H1 (cell line): ENCODE data around the gene NLRP1. TPM values are rescaled to one million over a fixed set of nuclear protein-coding genes. Genes with fewer than 3 reads are reported as not detected.

ENCODE experiments used
- CTCF ChIA-PET: fragments of 300-600 bp; sonication (Branson Sonifier 250); formaldehyde crosslinking; loops from one replicate; lab custom pipeline; 2021; ENCODE audit not compliant: partially characterized antibody; lab: Charles Lee
- POLR2A ChIA-PET: fragments of 300-600 bp; sonication (Branson Sonifier 250); formaldehyde crosslinking; loops from one replicate; lab custom pipeline; 2021; ENCODE audit warnings: inconsistent platforms; ENCODE audit not compliant: partially characterized antibody; lab: Charles Lee
- DNase-seq, 2 experiments: peaks; one replicate each; pipeline versions ENCODE4 v3.0.0 to v3.0.0-alpha.2; 2010 to 2022; ENCODE audit warnings: low spot score in 2 of 2, low read depth in 1 of 2, mixed read lengths in 1 of 2
- FAIRE-seq: peaks from 2 replicates; lab custom pipeline; 2011; peaks lifted over from hg19 to GRCh38; lab: Jason Lieb, UNC
- H2AFZ ChIP-seq: 2 replicates; pipeline ENCODE4 v1.8.1; 2012; ENCODE audit warnings: low read length, inconsistent platforms
- H2AK5ac ChIP-seq: 2 replicates; pipeline ENCODE4 v1.6.1; 2013; ENCODE audit warnings: low read depth, low read length
- H2BK120ac ChIP-seq: replicated peaks from 2 replicates; pipeline ENCODE3; 2013; ENCODE audit warnings: low read depth, low read length, inconsistent platforms
- H2BK12ac ChIP-seq: 2 replicates; pipeline ENCODE4 v1.6.1; 2013; ENCODE audit warnings: low read depth, low read length
- H2BK15ac ChIP-seq: 2 replicates; pipeline ENCODE4 v1.6.1; 2013; ENCODE audit warnings: low read length
- H2BK20ac ChIP-seq: 2 replicates; pipeline ENCODE4 v1.6.1; 2013; ENCODE audit warnings: low read length
- H2BK5ac ChIP-seq: 2 replicates; pipeline ENCODE4 v1.6.1; 2013; ENCODE audit warnings: low read depth, low read length
- H3K14ac ChIP-seq: 2 replicates; pipeline ENCODE4 v1.6.1; 2013; ENCODE audit warnings: inconsistent platforms; ENCODE audit not compliant: insufficient read length
- H3K18ac ChIP-seq: 2 replicates; pipeline ENCODE4 v1.6.1; 2013; ENCODE audit warnings: low read length; ENCODE audit errors: extremely low read depth
- H3K23ac ChIP-seq: 2 replicates; pipeline ENCODE4 v1.6.1; 2013; ENCODE audit warnings: inconsistent platforms; ENCODE audit not compliant: insufficient read length
- H3K23me2 ChIP-seq: 2 replicates; pipeline ENCODE4 v1.6.1; 2013; ENCODE audit warnings: low read depth, low read length
- H3K27ac ChIP-seq: 2 replicates; pipeline ENCODE4 v1.6.1; 2011; ENCODE audit warnings: low read depth, low read length, inconsistent platforms
- H3K27me3 ChIP-seq, 4 experiments: replicated peaks in 1 of 4; 1 replicate in 1 of 4; 2 replicates in 3 of 4; pipeline versions ENCODE4 v1.6.1 to v1.8.1; 2011 to 2013; ENCODE audit warnings: low read length in 3 of 4, mild to moderate bottlenecking in 3 of 4, inconsistent platforms in 2 of 4, mixed read lengths in 2 of 4, moderate library complexity in 1 of 4; ENCODE audit not compliant: control insufficient read depth in 3 of 4, insufficient read depth in 3 of 4; ENCODE audit errors: extremely low read depth in 1 of 4
- H3K36me3 ChIP-seq, 4 experiments: 2 replicates each; pipeline versions ENCODE4 v1.6.1 to v1.8.1; 2011 to 2013; ENCODE audit warnings: mild to moderate bottlenecking in 4 of 4, low read length in 3 of 4, moderate library complexity in 2 of 4, control low read depth in 1 of 4, inconsistent platforms in 1 of 4; ENCODE audit not compliant: insufficient read depth in 4 of 4, control insufficient read depth in 2 of 4
- H3K4ac ChIP-seq: replicated peaks from 2 replicates; pipeline ENCODE3; 2013; ENCODE audit warnings: low read length, low read depth, mixed read lengths, inconsistent platforms; ENCODE audit not compliant: insufficient read length
- H3K4me1 ChIP-seq, 4 experiments: replicated peaks in 1 of 4; 1 replicate in 1 of 4; 2 replicates in 3 of 4; pipeline versions ENCODE4 v1.6.1 to v1.8.1; 2011 to 2013; ENCODE audit warnings: low read length in 3 of 4, inconsistent platforms in 2 of 4, mixed read lengths in 1 of 4; ENCODE audit not compliant: insufficient read depth in 4 of 4, control insufficient read depth in 3 of 4
- H3K4me2 ChIP-seq, 2 experiments: 2 replicates each; pipeline versions ENCODE4 v1.6.1 to v1.8.1; 2011 to 2013; ENCODE audit warnings: low read depth in 2 of 2, low read length in 2 of 2, control low read depth in 1 of 2, inconsistent platforms in 1 of 2, mild to moderate bottlenecking in 1 of 2; ENCODE audit not compliant: insufficient read depth in 1 of 2
- H3K4me3 ChIP-seq, 4 experiments: fragments of 200-600, 300-600 bp in 1 of 4; sonication (generic), shearing (Covaris generic), sonication (Bioruptor Twin) in 1 of 4; 2 replicates each; pipeline versions ENCODE4 v1.5.1 to v1.8.1; 2011 to 2016; ENCODE audit warnings: low read length in 4 of 4, low read depth in 3 of 4, control low read depth in 2 of 4, inconsistent platforms in 2 of 4, mild to moderate bottlenecking in 2 of 4, mixed read lengths in 1 of 4, moderate library complexity in 1 of 4; ENCODE audit not compliant: insufficient read depth in 2 of 4; ENCODE audit errors: extremely low read depth in 1 of 4
- H3K56ac ChIP-seq: replicated peaks from 2 replicates; pipeline ENCODE3; 2013; ENCODE audit warnings: low read depth, mild to moderate bottlenecking, mixed read lengths, low read length, inconsistent platforms; ENCODE audit not compliant: insufficient read length
- H3K79me1 ChIP-seq: 2 replicates; pipeline ENCODE4 v1.6.1; 2013; ENCODE audit warnings: low read depth, low read length, control low read depth
- H3K79me2 ChIP-seq, 2 experiments: 2 replicates each; pipeline versions ENCODE4 v1.6.1 to v1.8.1; 2012 to 2013; ENCODE audit warnings: low read length in 2 of 2, mild to moderate bottlenecking in 2 of 2, inconsistent platforms in 1 of 2; ENCODE audit not compliant: insufficient read depth in 2 of 2, control insufficient read depth in 1 of 2
- H3K9ac ChIP-seq, 4 experiments: replicated peaks in 1 of 4; 1 replicate in 1 of 4; 2 replicates in 3 of 4; pipeline versions ENCODE4 v1.6.1 to v1.8.1; 2011 to 2013; ENCODE audit warnings: low read depth in 3 of 4, low read length in 3 of 4, control low read depth in 2 of 4, mild to moderate bottlenecking in 2 of 4, moderate library complexity in 2 of 4, inconsistent platforms in 1 of 4; ENCODE audit errors: extremely low read depth in 1 of 4
- H3K9me3 ChIP-seq, 2 experiments: 2 replicates each; pipeline versions ENCODE4 v1.6.1 to v1.8.1; 2012 to 2013; ENCODE audit warnings: mild to moderate bottlenecking in 2 of 2, moderate library complexity in 2 of 2, control low read depth in 1 of 2, inconsistent platforms in 1 of 2, low read depth in 1 of 2, low read length in 1 of 2, mixed read lengths in 1 of 2; ENCODE audit not compliant: insufficient read depth in 2 of 2
- H4K20me1 ChIP-seq, 2 experiments: replicated peaks in 1 of 2; 2 replicates each; pipeline versions ENCODE3 to v1.8.1; 2011 to 2013; ENCODE audit warnings: inconsistent platforms in 2 of 2, low read length in 2 of 2, mild to moderate bottlenecking in 1 of 2; ENCODE audit not compliant: insufficient read depth in 2 of 2, control insufficient read depth in 1 of 2
- H4K5ac ChIP-seq: 2 replicates; pipeline ENCODE4 v1.6.1; 2013; ENCODE audit warnings: low read length, low read depth, mixed read lengths, inconsistent platforms; ENCODE audit not compliant: insufficient read length
- H4K8ac ChIP-seq: 2 replicates; pipeline ENCODE4 v1.8.0; 2013; ENCODE audit warnings: mild to moderate bottlenecking, moderate library complexity, low read length, inconsistent platforms; ENCODE audit not compliant: insufficient read depth; ENCODE audit errors: extremely low read depth
- H4K91ac ChIP-seq: replicated peaks from 2 replicates; pipeline ENCODE3; 2013; ENCODE audit warnings: low read length, mixed read lengths, inconsistent platforms; ENCODE audit not compliant: insufficient read length
- BRCA1 ChIP-seq: IDR thresholded peaks from 2 replicates; pipeline ENCODE4 v1.6.1; 2012; ENCODE audit warnings: low read depth, low read length, improper control_type of control experiment
- EZH2 ChIP-seq: fragments of 200-600 bp; sonication (generic); IDR thresholded peaks from 2 replicates; pipeline ENCODE4 v1.7.1; 2012; ENCODE audit warnings: low read depth, mild to moderate bottlenecking, moderate library complexity, low read length, inconsistent platforms; ENCODE audit not compliant: severe bottlenecking
- SP4 ChIP-seq: IDR thresholded peaks from 2 replicates; pipeline ENCODE4 v1.6.1; 2012; ENCODE audit warnings: low read length, inconsistent platforms
- WGBS, 2 experiments: shearing (Covaris generic) in 1 of 2; methylation state at CpG; one replicate each; pipeline versions ENCODE4 v1.1.6 to v1.1.7; 2013 to 2015; ENCODE audit warnings: low lambda C conversion rate in 2 of 2, mixed read lengths in 2 of 2, inconsistent platforms in 1 of 2, low coverage in 1 of 2, missing lambda C conversion rate in 1 of 2; ENCODE audit not compliant: insufficient replicate concordance in 2 of 2, insufficient coverage in 1 of 2, insufficient read length in 1 of 2; ENCODE audit errors: extremely low coverage in 1 of 2, missing lambda C conversion rate in 1 of 2; 5-methylcytosine and 5-hydroxymethylcytosine counted together
- polyA plus RNA-seq, 7 experiments: library from polyadenylated mRNA; depleted of rRNA in 3 of 7; stranded (reverse) in 5 of 7; unstranded in 2 of 7; fragments of >200 nt in 5 of 7; fragments of 200-250 nt in 2 of 7; gene quantifications; 1 replicate in 5 of 7; 2 replicates in 1 of 7; 4 replicates in 1 of 7; pipeline versions ENCODE4 v1.2.1 to v1.2.3, GENCODE V29; 2011 to 2013; ENCODE audit warnings: missing spikeins in 2 of 7, mixed read lengths in 2 of 7
- total RNA-seq: library from RNA; stranded (reverse); fragmentation: NEBNext Ultra II Directional; extraction: Animal tissue kit (Norgen Biotek cat#: 25700); gene quantifications from 2 replicates; pipeline ENCODE4 v1.2.1, GENCODE V29; 2021

NLRP1 gene
- total and polyA plus RNA-seq, 2 of the 8 experiments (the other 6 are each of a cell fraction or from before 2014, with no cell fraction given), result 8.6 to 10.4 TPM

- Histone ChIP-seq H3K4me3 (no peak overlapping the region), H4K8ac (no peak overlapping the region), H3K4me1 (no peaks in the 10 kb centered on the region), H4K20me1 (no peaks in the 10 kb centered on the region), H3K27me3 (no peaks in the 10 kb centered on the region), H4K91ac (no peak overlapping the region), H4K5ac (no peak overlapping the region), H2BK120ac (no peak overlapping the region), H3K36me3 (no peaks in the 10 kb centered on the region), H3K18ac (no peak overlapping the region), H2AFZ (no peak overlapping the region), H3K9ac (no peak overlapping the region), H3K79me2 (no peaks in the 10 kb centered on the region), H2BK12ac (no peak overlapping the region), H2BK20ac (no peak overlapping the region), H2AK5ac (no peak overlapping the region), H3K4me2 (no peak overlapping the region), H3K23me2 (no peaks in the 10 kb centered on the region), H2BK15ac (no peak overlapping the region), H3K56ac (no peak overlapping the region), H3K27ac (no peak overlapping the region), H3K79me1 (no peaks in the 10 kb centered on the region), H3K14ac (no peak overlapping the region), H3K9me3 (no peaks in the 10 kb centered on the region), H2BK5ac (no peak overlapping the region), H3K23ac (no peak overlapping the region), H3K4ac (no peak overlapping the region)
- ChIA-PET POLR2A (no interaction called here), CTCF (interaction anchor here (1.1 to 2.4 kb wide), 3 partner anchors 13 to 91 kb away, joined by 3 to 11 read pairs (median 3); no protein-coding TSS in a partner anchor)
- no peak for DNase-seq
- 86% methylated on average over 2 of the region's 2 CpGs; no CpG with 5 or more reads in 1 of the 2 experiments for WGBS, 2 experiments
- no peak for FAIRE-seq
- TF ChIP-seq SP4 (no peak), BRCA1 (no peak), EZH2 (no peak)
Observed at GRCh38 chr17:5615476-5615875, 31.2 kb upstream of the NLRP1 start.
